Ishikawa (cell line): ENCODE data around the gene RIPOR2.

Experiments used
- EP300 ChIP-seq: IDR thresholded peaks from 2 replicates; pipeline ENCODE4 v1.6.1; 2012; ENCODE audit warnings: borderline replicate concordance
- TCF12 ChIP-seq: IDR thresholded peaks from 2 replicates; pipeline ENCODE4 v1.6.1; 2012; ENCODE audit warnings: low read depth
- YY1 ChIP-seq: IDR thresholded peaks from 2 replicates; pipeline ENCODE4 v1.6.1; 2012; ENCODE audit warnings: low read depth
- ZBTB7A ChIP-seq: IDR thresholded peaks from 2 replicates; pipeline ENCODE4 v1.6.1; 2012; ENCODE audit warnings: low read depth

GRCh38 chr6:24888715-24889370, 46.9 kb downstream of the RIPOR2 start:
- TF ChIP-seq YY1, result no peak
- TF ChIP-seq ZBTB7A, result no peak
- no peak for TF ChIP-seq EP300
- no peak for TF ChIP-seq TCF12
